ENCODE measurements around the gene DEXI. TPM values are rescaled to one million over a fixed set of nuclear protein-coding genes. Genes with fewer than 3 reads are reported as not detected.

Gene DEXI
- total and polyA plus RNA-seq, 2 of the 4 experiments (the other 2 are of a cell fraction) = 43.7 to 63.6 TPM

DNA sequence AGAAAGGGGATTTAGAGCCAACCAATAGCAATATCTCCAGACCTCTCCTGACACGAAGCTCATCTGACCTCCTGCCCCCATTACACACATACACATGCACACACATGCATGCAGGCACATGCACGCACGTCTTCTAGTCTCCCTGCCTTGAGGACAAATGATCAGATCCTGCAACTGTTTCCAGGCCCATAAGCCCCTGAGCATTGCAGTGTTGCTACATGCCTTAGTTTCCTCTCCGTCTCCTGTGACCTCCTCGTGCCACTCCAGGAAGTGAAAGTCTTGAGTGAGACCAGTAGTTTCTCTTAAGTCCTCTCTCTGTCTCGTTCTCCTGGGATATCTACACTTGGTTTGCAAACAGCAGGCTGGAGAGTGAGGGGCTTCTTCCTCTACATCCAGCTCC, 57.0 kb downstream of the DEXI start:
- no peaks in the 10 kb centered on the region for H3K4me1 ChIP-seq (ENCODE audit: control insufficient read depth, insufficient read depth, low read length)
- peaks cover 33% of the 10 kb centered on the region for H3K27me3 ChIP-seq (ENCODE audit: control insufficient read depth, insufficient read depth, low read length)
- H4K91ac ChIP-seq (ENCODE audit: insufficient read depth, low read depth, low read length) = no peak overlapping the region
- no peak overlapping the region for H2AK5ac ChIP-seq (ENCODE audit: low read depth, low read length)
- H4K8ac ChIP-seq (ENCODE audit: low read depth in 2 of 2, low read length in 2 of 2) = no peak overlapping the region
- no peak overlapping the region for H2BK20ac ChIP-seq (ENCODE audit: low read depth, low read length)
- H3K4me3 ChIP-seq (ENCODE audit: insufficient read depth, low read depth, low read length) = no peak overlapping the region
- H2AK9ac ChIP-seq (replicated peaks; ENCODE audit: low read depth, low read length, poor library complexity) = no peak overlapping the region
- no peak overlapping the region for H2BK120ac ChIP-seq (ENCODE audit: low read depth, low read length)
- ChIA-PET CTCF (no interaction called here), POLR2A (ENCODE audit: unreplicated experiment) (no interaction called here)
- in situ Hi-C loops (cut with MboI; ENCODE audit: low sequenced_read_pairs) = no loop called here
- DNase-seq (no peak), ATAC-seq (ENCODE audit: low read depth) (no peak)
- H2BK5ac ChIP-seq (ENCODE audit: low read depth, low read length, poor library complexity, severe bottlenecking) = no peak overlapping the region
- H4K20me1 ChIP-seq (ENCODE audit: insufficient read depth, low read length) = no peaks in the 10 kb centered on the region
- H4K5ac ChIP-seq (ENCODE audit: low read depth, low read length) = no peak overlapping the region
- H3K56ac ChIP-seq (ENCODE audit: extremely low read depth, insufficient read depth, low read length) = no peak overlapping the region
- no TSS peak for BruUV-seq (replicated peaks)
- H2BK15ac ChIP-seq (ENCODE audit: low read depth, low read length) = no peak overlapping the region
- no peak overlapping the region for H3K4me2 ChIP-seq (ENCODE audit: low read depth, low read length)
- intact Hi-C loops (cut with micrococcal nuclease) = no loop called here
- no peak overlapping the region for H3K4ac ChIP-seq (ENCODE audit: low read depth, low read length)
- H2AFZ ChIP-seq (replicated peaks; ENCODE audit: low read length, poor library complexity) = no peak overlapping the region
- dilution Hi-C loops (cut with HindIII; ENCODE audit: low sequenced_read_pairs, unreplicated experiment) = no loop called here
- H3K36me3 ChIP-seq (ENCODE audit: control insufficient read depth, insufficient read depth, low read length) = no peaks in the 10 kb centered on the region
- no peaks in the 10 kb centered on the region for H3K9me1 ChIP-seq (ENCODE audit: insufficient read depth, low read length)
- no peak overlapping the region for H3K27ac ChIP-seq (ENCODE audit: insufficient read depth, low read length)
- H3K79me1 ChIP-seq (ENCODE audit: low read depth in 1 of 2, low read length in 2 of 2) = no peaks in the 10 kb centered on the region
- H3K14ac ChIP-seq (replicated peaks; ENCODE audit: low read depth, low read length) = no peak overlapping the region
- no peak overlapping the region for H3K9ac ChIP-seq (ENCODE audit: low read depth, low read length)
- TF ChIP-seq, protein P1, sequence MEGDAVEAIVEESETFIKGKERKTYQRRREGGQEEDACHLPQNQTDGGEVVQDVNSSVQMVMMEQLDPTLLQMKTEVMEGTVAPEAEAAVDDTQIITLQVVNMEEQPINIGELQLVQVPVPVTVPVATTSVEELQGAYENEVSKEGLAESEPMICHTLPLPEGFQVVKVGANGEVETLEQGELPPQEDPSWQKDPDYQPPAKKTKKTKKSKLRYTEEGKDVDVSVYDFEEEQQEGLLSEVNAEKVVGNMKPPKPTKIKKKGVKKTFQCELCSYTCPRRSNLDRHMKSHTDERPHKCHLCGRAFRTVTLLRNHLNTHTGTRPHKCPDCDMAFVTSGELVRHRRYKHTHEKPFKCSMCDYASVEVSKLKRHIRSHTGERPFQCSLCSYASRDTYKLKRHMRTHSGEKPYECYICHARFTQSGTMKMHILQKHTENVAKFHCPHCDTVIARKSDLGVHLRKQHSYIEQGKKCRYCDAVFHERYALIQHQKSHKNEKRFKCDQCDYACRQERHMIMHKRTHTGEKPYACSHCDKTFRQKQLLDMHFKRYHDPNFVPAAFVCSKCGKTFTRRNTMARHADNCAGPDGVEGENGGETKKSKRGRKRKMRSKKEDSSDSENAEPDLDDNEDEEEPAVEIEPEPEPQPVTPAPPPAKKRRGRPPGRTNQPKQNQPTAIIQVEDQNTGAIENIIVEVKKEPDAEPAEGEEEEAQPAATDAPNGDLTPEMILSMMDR (conservative IDR thresholded peaks at IDR 0.05; ENCODE audit: low read depth, low read length) = no peak
- TF ChIP-seq POLR2A (IDR thresholded peaks at IDR 0.05; ENCODE audit: low read depth, low read length) (no peak), RCOR1 (IDR thresholded peaks at IDR 0.05; ENCODE audit: insufficient replicate concordance, low read length) (no peak), MAZ (IDR thresholded peaks at IDR 0.05; ENCODE audit: borderline replicate concordance, low read depth, low read length) (no peak), CEBPB (IDR thresholded peaks at IDR 0.05; ENCODE audit: low read depth, low read length) (no peak), MAFK (IDR thresholded peaks at IDR 0.05; ENCODE audit: low read depth, low read length) (no peak), SMC3 (IDR thresholded peaks at IDR 0.05; ENCODE audit: low read depth, low read length) (no peak), NFE2L2 (IDR thresholded peaks at IDR 0.05; ENCODE audit: low read depth, low read length) (no peak), RAD21 (IDR thresholded peaks at IDR 0.05; ENCODE audit: low read length) (no peak), MXI1 (IDR thresholded peaks at IDR 0.05; ENCODE audit: borderline replicate concordance, low read depth, low read length) (no peak), BHLHE40 (IDR thresholded peaks at IDR 0.05; ENCODE audit: low read depth, low read length) (no peak), CHD1 (IDR thresholded peaks at IDR 0.05; ENCODE audit: low read depth, low read length) (no peak), RFX5 (IDR thresholded peaks at IDR 0.05; ENCODE audit: low read depth, low read length) (no peak), FOS (IDR thresholded peaks at IDR 0.05; ENCODE audit: low read depth, low read length) (no peak)
- TF ChIP-seq, protein P2, sequence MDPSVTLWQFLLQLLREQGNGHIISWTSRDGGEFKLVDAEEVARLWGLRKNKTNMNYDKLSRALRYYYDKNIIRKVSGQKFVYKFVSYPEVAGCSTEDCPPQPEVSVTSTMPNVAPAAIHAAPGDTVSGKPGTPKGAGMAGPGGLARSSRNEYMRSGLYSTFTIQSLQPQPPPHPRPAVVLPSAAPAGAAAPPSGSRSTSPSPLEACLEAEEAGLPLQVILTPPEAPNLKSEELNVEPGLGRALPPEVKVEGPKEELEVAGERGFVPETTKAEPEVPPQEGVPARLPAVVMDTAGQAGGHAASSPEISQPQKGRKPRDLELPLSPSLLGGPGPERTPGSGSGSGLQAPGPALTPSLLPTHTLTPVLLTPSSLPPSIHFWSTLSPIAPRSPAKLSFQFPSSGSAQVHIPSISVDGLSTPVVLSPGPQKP (IDR thresholded peaks at IDR 0.05; ENCODE audit: borderline replicate concordance, low read depth, low read length) = no peak
- TF ChIP-seq, protein P3, sequence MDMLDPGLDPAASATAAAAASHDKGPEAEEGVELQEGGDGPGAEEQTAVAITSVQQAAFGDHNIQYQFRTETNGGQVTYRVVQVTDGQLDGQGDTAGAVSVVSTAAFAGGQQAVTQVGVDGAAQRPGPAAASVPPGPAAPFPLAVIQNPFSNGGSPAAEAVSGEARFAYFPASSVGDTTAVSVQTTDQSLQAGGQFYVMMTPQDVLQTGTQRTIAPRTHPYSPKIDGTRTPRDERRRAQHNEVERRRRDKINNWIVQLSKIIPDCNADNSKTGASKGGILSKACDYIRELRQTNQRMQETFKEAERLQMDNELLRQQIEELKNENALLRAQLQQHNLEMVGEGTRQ (IDR thresholded peaks at IDR 0.05; ENCODE audit: low read depth, low read length) = no peak
- H3K23ac ChIP-seq (ENCODE audit: low read depth, low read length) = no peak overlapping the region
- H3K9me3 ChIP-seq (ENCODE audit: control insufficient read depth, insufficient read depth, low read length) = no peaks in the 10 kb centered on the region
- H3K18ac ChIP-seq (ENCODE audit: low read depth, low read length) = no peak overlapping the region
- 10% methylated on average over 2 of the region's 6 CpGs; no CpG with 5 or more reads in 1 of the 2 experiments for WGBS, 2 experiments (ENCODE audit: extremely low coverage in 2 of 2, insufficient read length in 1 of 2)
